Epithelial cell of prostate (primary cell): ENCODE results near the gene FAM171A2.

Experiments
- DNase-seq: peaks from one replicate; pipeline ENCODE4 v3.0.0-alpha.2; 2011; ENCODE audit warnings: low read depth, low spot score
- H3K27ac ChIP-seq: fragments of 450-650 bp; 2 replicates; pipeline ENCODE4 v1.5.1; 2017; ENCODE audit warnings: mild to moderate bottlenecking

The FAM171A2 gene

DNA sequence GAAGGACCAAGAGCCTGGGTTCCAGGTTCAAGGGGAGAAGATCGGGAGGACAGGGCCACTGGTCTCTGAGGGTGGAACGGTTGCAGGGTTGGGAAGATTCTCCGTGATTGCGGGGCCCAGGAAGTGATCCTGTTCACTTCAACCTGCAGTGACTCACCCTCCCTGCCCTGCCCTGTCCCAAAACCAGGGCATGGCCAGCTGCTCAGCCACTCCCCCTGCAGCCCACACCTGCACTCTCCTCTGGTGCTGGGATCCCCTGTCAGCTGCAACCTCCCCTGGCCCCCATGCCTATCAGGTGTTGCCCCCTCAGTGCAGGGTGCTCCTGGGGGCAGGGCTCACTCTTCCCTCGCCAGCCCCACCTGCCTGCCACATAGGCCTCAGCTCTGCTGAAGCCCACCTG, 54.2 kb downstream of the FAM171A2 start:
- no peak for DNase-seq
- no peak overlapping the region for H3K27ac ChIP-seq

DNA sequence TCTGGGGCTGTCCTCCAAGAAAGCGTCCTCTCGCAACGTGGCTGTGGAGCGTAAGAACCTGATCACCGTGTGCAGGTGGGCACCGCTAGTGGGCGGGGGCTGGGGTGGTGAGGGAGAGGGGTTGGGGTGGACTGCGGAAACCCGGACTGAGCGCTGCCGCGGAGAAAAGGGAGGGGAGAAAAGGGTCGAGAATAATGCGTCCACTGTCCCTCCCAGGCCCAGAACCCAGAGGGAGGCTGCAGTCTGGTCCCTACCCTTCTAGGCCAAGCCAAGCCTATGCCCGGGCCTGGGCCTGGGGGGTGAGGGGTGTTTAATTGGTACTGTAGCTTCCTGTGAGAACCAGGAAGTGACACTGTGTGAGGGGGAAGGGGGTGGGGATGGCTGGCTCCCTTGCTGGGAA, 54.8 kb downstream of the FAM171A2 start:
- DNase-seq, result no peak

DNA sequence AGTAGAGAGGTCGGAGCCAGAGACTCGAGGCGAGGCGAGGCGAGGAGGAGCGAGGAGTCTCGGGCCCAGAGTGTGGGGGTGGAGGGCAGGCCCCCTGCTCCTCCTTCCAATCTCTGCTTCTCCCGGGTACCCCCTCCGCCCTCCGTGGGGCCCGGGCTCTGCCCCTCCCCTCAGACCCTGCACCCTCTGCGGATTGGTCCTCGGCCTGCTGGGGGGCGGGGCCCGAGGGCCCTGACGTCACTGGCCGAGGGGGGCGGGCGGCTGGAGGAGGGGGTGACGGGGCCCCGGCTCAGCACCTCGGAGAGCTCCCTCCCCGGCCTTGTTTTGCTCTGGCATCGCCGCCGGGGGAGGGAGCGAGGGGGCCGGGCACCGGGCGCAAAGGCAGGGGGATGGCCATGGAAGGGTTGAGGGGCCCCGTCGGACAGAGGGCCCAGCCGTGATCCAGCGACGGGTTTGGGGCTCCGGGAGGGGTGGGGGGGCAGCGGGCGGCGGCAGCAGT, 55.3 kb downstream of the FAM171A2 start, which contains the start of gene RUNDC3A:
Gene RUNDC3A, plus strand, starts transcription at position 282 of the 499 bp plus-strand sequence. CDS start 232 bp downstream, outside the sequence.
- no peak for DNase-seq
- H3K27ac ChIP-seq, result no peak within 1 kb of the TSS

More for the DNA sequence above, 54.8 kb downstream of the FAM171A2 start:
- H3K27ac ChIP-seq, result no peak overlapping the region

DNA sequence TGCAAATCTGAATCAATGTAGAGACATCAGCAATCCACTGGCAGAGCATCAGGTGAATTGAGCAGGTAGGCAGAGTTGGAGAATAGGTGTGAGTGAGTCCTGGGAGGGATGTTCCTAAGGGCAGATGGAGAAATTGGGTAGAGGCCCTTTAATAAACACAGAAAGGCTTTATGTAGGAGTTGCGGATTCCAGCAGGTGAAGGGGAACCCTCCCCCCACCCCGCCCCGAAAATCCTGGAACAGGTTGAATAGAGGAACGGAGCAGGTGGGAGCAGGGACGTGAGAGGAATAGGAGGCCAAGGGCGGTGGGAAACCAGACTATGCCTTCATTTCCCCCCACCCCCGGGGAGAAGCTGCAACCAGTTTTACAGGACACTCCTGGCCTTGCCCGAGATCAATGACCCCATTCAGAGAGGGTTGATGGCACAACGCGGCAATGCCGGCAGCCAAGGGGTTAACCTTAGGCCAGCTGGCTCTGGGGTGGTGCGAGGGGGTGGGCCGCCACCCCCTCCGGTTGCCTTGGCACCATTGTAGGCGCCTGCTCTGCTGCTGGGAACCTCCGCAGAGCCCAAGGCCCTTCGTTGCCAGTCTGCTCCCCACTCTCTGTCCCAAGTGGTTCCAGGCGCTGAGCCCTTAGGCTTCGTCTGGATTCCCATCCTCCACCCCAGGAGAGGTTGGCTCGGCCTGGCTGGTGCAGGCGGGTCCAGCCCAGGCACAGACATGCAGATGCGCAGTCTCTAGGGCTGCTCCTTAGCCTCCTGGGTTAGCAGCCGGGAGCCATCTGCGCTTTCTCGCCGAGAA, 56.1 kb downstream of the FAM171A2 start:
- no peak overlapping the region for H3K27ac ChIP-seq
- DNase-seq, result no peak

DNA sequence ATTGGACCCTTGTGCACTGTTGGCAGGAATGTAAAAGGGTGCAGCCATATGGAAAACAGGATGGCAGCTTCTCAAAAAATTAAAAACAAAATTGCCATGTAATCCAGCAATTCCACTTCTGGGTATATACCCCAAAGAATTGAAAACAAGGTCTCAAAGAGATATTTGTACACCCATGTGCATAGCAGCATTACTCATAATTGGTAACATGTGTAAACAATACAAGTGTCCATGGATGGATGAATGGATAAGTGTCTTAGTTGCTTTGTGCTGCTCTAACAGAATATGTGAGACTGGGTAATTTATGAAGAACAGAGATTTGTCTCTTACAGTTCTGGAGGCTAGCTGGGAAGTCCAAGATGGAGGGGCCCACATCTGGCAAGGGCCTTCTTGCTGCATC, 59.0 kb downstream of the FAM171A2 start:
- no peak for DNase-seq

More for the DNA sequence above, 59.0 kb downstream of the FAM171A2 start:
- no peak overlapping the region for H3K27ac ChIP-seq
